H1 (cell line): ENCODE results near the gene FGF1.

Experiments
- CTCF ChIP-seq, 3 experiments: IDR thresholded peaks; 1 replicate in 2 of 3; 2 replicates in 1 of 3; pipeline versions ENCODE4 v1.5.1 to v1.6.1; 2011; ENCODE audit warnings: low read length in 3 of 3, mild to moderate bottlenecking in 3 of 3, inconsistent platforms in 2 of 3, low read depth in 1 of 3, moderate library complexity in 1 of 3; ENCODE audit not compliant: insufficient read depth in 1 of 3; ENCODE audit errors: control extremely low read depth in 1 of 3
- POLR2A ChIP-seq, 2 experiments: IDR thresholded peaks; 1 replicate in 1 of 2; 2 replicates in 1 of 2; pipeline ENCODE4 v1.6.1; 2011; ENCODE audit warnings: low read depth in 2 of 2, low read length in 2 of 2, mild to moderate bottlenecking in 2 of 2; ENCODE audit errors: control extremely low read depth in 1 of 2
- TAF1 ChIP-seq: IDR thresholded peaks from 2 replicates; pipeline ENCODE4 v1.6.1; 2011; ENCODE audit warnings: mild to moderate bottlenecking, low read depth, low read length

- TF ChIP-seq CTCF (IDR thresholded peaks at IDR 0.05; ENCODE audit: control extremely low read depth in 1 of 3, insufficient read depth in 1 of 3, low read depth in 1 of 3, low read length in 3 of 3) (no peak), POLR2A (IDR thresholded peaks at IDR 0.05; ENCODE audit: control extremely low read depth in 1 of 2, low read depth in 2 of 2, low read length in 2 of 2) (no peak), TAF1 (no peak)
Measured at GRCh38 chr5:142664067-142664466, 21.8 kb downstream of the FGF1 start.
